BLaER1 (cell line): ENCODE data around the gene ZNF530.

ENCODE experiments used
- H3K27ac ChIP-seq: shearing (Covaris generic); formaldehyde crosslinking; 2 replicates; pipeline ENCODE4 v1.8.1; 2022
- H3K27me3 ChIP-seq: shearing (Covaris generic); formaldehyde crosslinking; 2 replicates; pipeline ENCODE4 v1.8.1; 2022
- H3K36me3 ChIP-seq: shearing (Covaris generic); formaldehyde crosslinking; 2 replicates; pipeline ENCODE4 v1.8.1; 2022
- H3K4me1 ChIP-seq: shearing (Covaris generic); formaldehyde crosslinking; 2 replicates; pipeline ENCODE4 v1.8.1; 2022
- H3K4me2 ChIP-seq: shearing (Covaris generic); formaldehyde crosslinking; 2 replicates; pipeline ENCODE4 v1.8.1; 2022
- H3K4me3 ChIP-seq: shearing (Covaris generic); formaldehyde crosslinking; 2 replicates; pipeline ENCODE4 v1.8.1; 2022
- H3K9ac ChIP-seq: shearing (Covaris generic); formaldehyde crosslinking; 2 replicates; pipeline ENCODE4 v1.8.1; 2022
- H3K9me3 ChIP-seq: shearing (Covaris generic); formaldehyde crosslinking; 2 replicates; pipeline ENCODE4 v1.8.1; 2022
- H4K20me1 ChIP-seq: shearing (Covaris generic); formaldehyde crosslinking; 2 replicates; pipeline ENCODE4 v1.8.1; 2022
- Cebpa-rat ChIP-seq: shearing (Covaris generic); IDR thresholded peaks from 2 replicates; pipeline ENCODE4 v1.8.1; 2022

ZNF530 gene

DNA sequence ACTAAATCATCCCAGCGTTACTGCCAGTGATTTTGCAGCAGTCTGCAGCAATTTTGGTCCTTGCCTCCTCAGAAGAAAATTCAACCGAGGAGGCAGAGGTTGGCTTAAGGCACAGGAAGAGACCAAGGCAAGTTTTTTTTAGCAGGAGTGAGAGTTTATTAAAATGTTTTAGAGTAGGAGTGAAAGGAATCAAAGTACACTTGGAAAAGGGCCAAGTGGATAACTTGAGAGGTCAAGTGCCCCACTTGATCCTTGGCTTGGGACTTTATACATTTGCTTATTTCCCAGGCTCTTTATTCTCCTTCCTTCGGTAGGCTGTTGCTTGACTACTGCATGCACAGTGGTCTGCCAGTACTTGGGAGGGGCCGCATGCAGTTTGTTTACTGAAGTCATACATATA lies 11.4 kb downstream of the ZNF530 start:
- H3K9ac ChIP-seq, result no peak overlapping the region
- peaks cover 47% of the 10 kb centered on the region for H3K36me3 ChIP-seq
- no peak for TF ChIP-seq Cebpa-rat
- H4K20me1 ChIP-seq, result no peaks in the 10 kb centered on the region
- H3K4me3 ChIP-seq, result no peak overlapping the region
- no peaks in the 10 kb centered on the region for H3K27me3 ChIP-seq
- peaks cover 27% of the 10 kb centered on the region for H3K4me1 ChIP-seq
- no peak overlapping the region for H3K27ac ChIP-seq
- no peak overlapping the region for H3K4me2 ChIP-seq
- peaks cover 57% of the 10 kb centered on the region for H3K9me3 ChIP-seq

GRCh38 chr19:57613941-57614743 lies 14.5 kb downstream of the ZNF530 start, which contains the start of gene ZNF134:
Gene ZNF134, plus strand, starts transcription at chr19:57614242. Its CDS starts 5,227 bp downstream, at chr19:57619469.
- Histone ChIP-seq H3K4me1 (peaks cover 13% of the 10 kb centered on the region), H3K9me3 (peaks cover 72% of the 10 kb centered on the region), H3K36me3 (peaks cover 53% of the 10 kb centered on the region), H3K27me3 (no peaks in the 10 kb centered on the region), H3K27ac (peak within 1 kb of the TSS; percentile 94), H4K20me1 (no peaks in the 10 kb centered on the region), H3K4me2 (peak within 1 kb of the TSS; percentile 78), H3K9ac (peak within 1 kb of the TSS; percentile 94), H3K4me3 (peak within 1 kb of the TSS; percentile 97)
- TF ChIP-seq Cebpa-rat, result no peak

GRCh38 chr19:57615346-57615745 lies 15.7 kb downstream of the ZNF530 start:
- H3K36me3 ChIP-seq, result peaks cover 65% of the 10 kb centered on the region
- no peaks in the 10 kb centered on the region for H4K20me1 ChIP-seq
- H3K9ac ChIP-seq, result no peak overlapping the region
- peaks cover 76% of the 10 kb centered on the region for H3K9me3 ChIP-seq
- H3K4me2 ChIP-seq, result peak overlapping the region; percentile 78
- H3K4me1 ChIP-seq, result peaks cover 5% of the 10 kb centered on the region; the same call in 1 of the 2 replicates
- peak overlapping the region; percentile 97 for H3K4me3 ChIP-seq
- H3K27ac ChIP-seq, result no peak overlapping the region
- H3K27me3 ChIP-seq, result no peaks in the 10 kb centered on the region
- TF ChIP-seq Cebpa-rat, result no peak

DNA sequence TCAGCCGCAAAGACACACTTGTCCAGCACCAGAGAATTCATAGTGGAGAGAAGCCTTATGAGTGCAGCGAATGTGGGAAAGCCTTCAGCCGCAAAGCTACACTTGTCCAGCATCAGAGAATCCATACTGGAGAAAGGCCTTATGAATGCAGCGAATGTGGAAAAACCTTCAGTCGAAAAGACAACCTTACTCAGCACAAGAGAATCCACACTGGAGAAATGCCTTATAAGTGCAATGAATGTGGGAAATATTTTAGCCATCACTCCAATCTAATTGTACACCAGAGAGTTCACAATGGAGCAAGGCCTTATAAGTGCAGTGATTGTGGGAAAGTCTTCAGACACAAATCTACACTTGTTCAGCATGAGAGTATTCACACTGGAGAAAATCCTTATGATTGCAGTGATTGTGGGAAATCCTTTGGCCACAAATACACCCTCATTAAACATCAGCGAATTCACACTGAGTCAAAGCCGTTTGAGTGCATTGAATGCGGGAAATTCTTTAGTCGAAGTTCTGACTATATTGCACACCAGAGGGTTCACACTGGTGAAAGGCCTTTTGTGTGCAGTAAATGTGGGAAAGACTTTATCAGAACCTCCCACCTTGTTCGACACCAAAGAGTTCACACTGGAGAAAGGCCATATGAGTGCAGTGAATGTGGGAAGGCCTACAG lies 21.1 kb downstream of the ZNF530 start:
- Histone ChIP-seq H3K4me2 (no peak overlapping the region), H3K9me3 (peaks cover 99% of the 10 kb centered on the region), H3K27me3 (peaks cover 6% of the 10 kb centered on the region; the same call in 1 of the 2 replicates), H3K4me1 (no peaks in the 10 kb centered on the region), H3K27ac (no peak overlapping the region), H3K9ac (no peak overlapping the region), H3K36me3 (peaks cover 99% of the 10 kb centered on the region), H3K4me3 (peak overlapping the region; percentile 97), H4K20me1 (no peaks in the 10 kb centered on the region)
- TF ChIP-seq Cebpa-rat, result no peak

GRCh38 chr19:57623091-57623490 lies 23.4 kb downstream of the ZNF530 start:
- H3K4me3 ChIP-seq, result 0 out of 2 replicates have a peak overlapping the region, but pooled peaks have one; percentile 97
- H3K27me3 ChIP-seq, result peaks cover 6% of the 10 kb centered on the region; the same call in 1 of the 2 replicates
- H4K20me1 ChIP-seq, result no peaks in the 10 kb centered on the region
- no peaks in the 10 kb centered on the region for H3K4me1 ChIP-seq
- no peak overlapping the region for H3K4me2 ChIP-seq
- no peak overlapping the region for H3K9ac ChIP-seq
- H3K9me3 ChIP-seq, result peaks cover 99% of the 10 kb centered on the region
- H3K27ac ChIP-seq, result no peak overlapping the region
- no peak for TF ChIP-seq Cebpa-rat
- peaks cover 89% of the 10 kb centered on the region for H3K36me3 ChIP-seq

GRCh38 chr19:57632987-57633831 lies 33.5 kb downstream of the ZNF530 start, which contains the start of gene ZNF211:
Gene ZNF211, plus strand, starts transcription at chr19:57633168. Its CDS starts 179 bp downstream, at chr19:57633347.
- TF ChIP-seq Cebpa-rat, result no peak
- H3K27ac ChIP-seq, result peak within 1 kb of the TSS; percentile 74
- no peaks in the 10 kb centered on the region for H3K27me3 ChIP-seq
- H3K4me3 ChIP-seq, result peak within 1 kb of the TSS; percentile 98
- peaks cover 28% of the 10 kb centered on the region for H3K9me3 ChIP-seq
- H3K4me2 ChIP-seq, result peak within 1 kb of the TSS; percentile 94
- peaks cover 65% of the 10 kb centered on the region for H3K36me3 ChIP-seq
- no peaks in the 10 kb centered on the region for H4K20me1 ChIP-seq
- H3K9ac ChIP-seq, result peak within 1 kb of the TSS; percentile 88
- H3K4me1 ChIP-seq, result peaks cover 10% of the 10 kb centered on the region

DNA sequence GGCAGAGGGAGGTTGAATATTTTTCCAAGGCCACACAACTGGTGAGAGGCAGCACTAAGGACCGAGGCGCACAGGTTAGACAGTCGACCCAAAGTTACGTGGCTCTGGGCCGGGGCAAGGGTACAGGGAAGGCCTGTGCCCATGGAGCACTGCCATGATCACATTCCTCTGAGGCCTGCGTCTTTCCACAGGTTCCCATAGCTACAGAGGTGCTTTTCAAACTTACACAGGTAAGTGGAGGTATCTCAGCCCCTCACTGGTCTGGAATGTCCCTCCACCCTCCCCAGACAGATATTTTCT lies 34.1 kb downstream of the ZNF530 start:
- TF ChIP-seq Cebpa-rat, result no peak
- H3K9me3 ChIP-seq, result peaks cover 30% of the 10 kb centered on the region
- peak overlapping the region; percentile 98 for H3K4me3 ChIP-seq
- no peaks in the 10 kb centered on the region for H3K27me3 ChIP-seq
- H3K27ac ChIP-seq, result no peak overlapping the region
- peak overlapping the region; percentile 88 for H3K9ac ChIP-seq
- peak overlapping the region; percentile 94 for H3K4me2 ChIP-seq
- peaks cover 10% of the 10 kb centered on the region for H3K4me1 ChIP-seq
- H4K20me1 ChIP-seq, result no peaks in the 10 kb centered on the region
- peaks cover 70% of the 10 kb centered on the region for H3K36me3 ChIP-seq

DNA sequence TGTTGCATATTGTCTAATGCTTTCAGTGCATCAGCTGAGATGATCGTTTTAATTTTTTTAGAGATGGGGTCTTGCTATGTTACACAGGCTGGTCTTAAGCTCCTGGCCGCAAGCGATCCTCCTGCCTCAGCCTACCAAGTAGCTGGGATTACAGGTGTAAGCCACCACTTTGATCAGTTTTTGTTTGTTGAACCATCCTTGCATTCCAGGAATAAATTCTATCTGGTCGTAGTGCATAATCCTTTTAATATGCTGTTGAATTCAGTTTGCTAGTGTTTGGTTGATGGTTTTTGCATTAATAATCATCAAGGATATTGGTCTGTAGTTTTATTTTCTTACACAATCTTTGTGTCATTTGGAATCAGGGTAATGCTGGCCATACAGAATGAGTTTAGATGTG lies 37.7 kb downstream of the ZNF530 start:
- Histone ChIP-seq H3K27me3 (no peaks in the 10 kb centered on the region), H3K27ac (no peak overlapping the region), H3K9me3 (peaks cover 66% of the 10 kb centered on the region), H3K36me3 (peaks cover 80% of the 10 kb centered on the region), H3K4me1 (peaks cover 10% of the 10 kb centered on the region), H4K20me1 (no peaks in the 10 kb centered on the region), H3K4me2 (no peak overlapping the region), H3K9ac (no peak overlapping the region), H3K4me3 (0 out of 2 replicates have a peak overlapping the region, but pooled peaks have one; percentile 21)
- no peak for TF ChIP-seq Cebpa-rat

- Histone ChIP-seq H3K36me3 (peaks cover 67% of the 10 kb centered on the region), H3K9me3 (peaks cover 72% of the 10 kb centered on the region), H3K4me2 (no peak overlapping the region), H3K27ac (no peak overlapping the region), H3K27me3 (no peaks in the 10 kb centered on the region), H3K4me1 (no peaks in the 10 kb centered on the region), H4K20me1 (no peaks in the 10 kb centered on the region), H3K9ac (no peak overlapping the region), H3K4me3 (peak overlapping the region; percentile 28; the same call in 1 of the 2 replicates)
- TF ChIP-seq Cebpa-rat, result no peak
Measured at GRCh38 chr19:57641715-57642234, 42.1 kb downstream of the ZNF530 start.
